Activated T-cell treated with anti-CD3 and anti-CD28 coated beads, Interleukin-2, amount 50 U/mL, for 72 hours (primary cell): ENCODE data around the gene MMP20. TPM values are rescaled to one million over a fixed set of nuclear protein-coding genes. Genes with fewer than 3 reads are reported as not detected.

Source experiments
- ATAC-seq, 2 donors: fragments of 150-1000 bp; cut with Tn5 transposase; replicated peaks in 1 of 2; 2 replicates each; pipeline ENCODE4 v1.10.0; 2021; ENCODE audit warnings: moderate library complexity in 2 of 2, mild to moderate bottlenecking in 1 of 2
- DNase-seq, 2 donors: peaks; one replicate each; pipeline ENCODE4 v3.0.0; 2021 to 2022; ENCODE audit warnings: mixed read lengths in 1 of 2
- H3K27ac Mint-ChIP-seq: one replicate; pipeline ENCODE4 v1.8.0; 2022; ENCODE audit warnings: mild to moderate bottlenecking, moderate library complexity, mixed read lengths
- H3K27me3 Mint-ChIP-seq: one replicate; pipeline ENCODE4 v1.8.0; 2022; ENCODE audit warnings: low read depth, mixed read lengths
- H3K36me3 Mint-ChIP-seq, 2 donors: one replicate each; pipeline ENCODE4 v1.8.0; 2022; ENCODE audit warnings: mixed read lengths in 2 of 2, mild to moderate bottlenecking in 1 of 2; ENCODE audit not compliant: insufficient read depth in 2 of 2
- H3K4me1 Mint-ChIP-seq: one replicate; pipeline ENCODE4 v1.8.0; 2022; ENCODE audit warnings: low read depth, mixed read lengths
- H3K4me3 Mint-ChIP-seq, 2 donors: one replicate each; pipeline ENCODE4 v1.8.0; 2022; ENCODE audit warnings: mild to moderate bottlenecking in 2 of 2, mixed read lengths in 2 of 2, moderate library complexity in 2 of 2
- H3K9me3 Mint-ChIP-seq, 2 donors: one replicate each; pipeline ENCODE4 v1.8.0; 2022; ENCODE audit warnings: mixed read lengths in 2 of 2
- total RNA-seq, 2 donors: library from RNA; stranded (reverse); gene quantifications; one replicate each; pipeline ENCODE4 v1.2.3, GENCODE V29; 2022

The MMP20 gene
- total RNA-seq, 2 donors from 2014 or later = not detected

- Mint-ChIP-seq H3K4me1 (peaks cover 36% of the 10 kb centered on the region), H3K9me3 (no peaks in the 10 kb centered on the region), H3K27ac (no peak overlapping the region), H3K4me3 (peak overlapping the region in 1 of 2 donors; percentile 5), H3K36me3 (no peaks in the 10 kb centered on the region), H3K27me3 (no peaks in the 10 kb centered on the region)
- DNase-seq (no peak), ATAC-seq (peak; percentile 72 to 79)
Observed at GRCh38 chr11:102580185-102580951, 44.8 kb downstream of the MMP20 start.

GRCh38 chr11:102577723-102578122 lies 47.4 kb downstream of the MMP20 start:
- H3K4me1 Mint-ChIP-seq = peaks cover 36% of the 10 kb centered on the region
- no peak overlapping the region for H3K4me3 Mint-ChIP-seq
- no peaks in the 10 kb centered on the region for H3K36me3 Mint-ChIP-seq
- H3K27me3 Mint-ChIP-seq = no peaks in the 10 kb centered on the region
- no peak overlapping the region for H3K27ac Mint-ChIP-seq
- DNase-seq (no peak), ATAC-seq (peak in 1 of 2 donors; percentile 40)
- H3K9me3 Mint-ChIP-seq = no peaks in the 10 kb centered on the region

GRCh38 chr11:102577182-102577581 lies 48.0 kb downstream of the MMP20 start:
- DNase-seq (no peak), ATAC-seq (peak; percentile 62 to 67)
- Mint-ChIP-seq H3K4me1 (peaks cover 36% of the 10 kb centered on the region), H3K27me3 (no peaks in the 10 kb centered on the region), H3K36me3 (no peaks in the 10 kb centered on the region), H3K4me3 (peak overlapping the region in 1 of 2 donors; percentile 25), H3K9me3 (peaks cover 0 to under 1% of the 10 kb centered on the region in 2 donors), H3K27ac (peak overlapping the region; percentile 54)

GRCh38 chr11:102576350-102576749 lies 48.8 kb downstream of the MMP20 start:
- DNase-seq (no peak), ATAC-seq (no peak)
- no peak overlapping the region for H3K4me3 Mint-ChIP-seq
- H3K9me3 Mint-ChIP-seq = peaks cover 0 to 3% of the 10 kb centered on the region in 2 donors
- H3K27ac Mint-ChIP-seq = no peak overlapping the region
- no peaks in the 10 kb centered on the region for H3K27me3 Mint-ChIP-seq
- H3K4me1 Mint-ChIP-seq = peaks cover 36% of the 10 kb centered on the region
- H3K36me3 Mint-ChIP-seq = peaks cover 0 to 1% of the 10 kb centered on the region in 2 donors

GRCh38 chr11:102575012-102575411 lies 50.1 kb downstream of the MMP20 start:
- peaks cover 0 to 3% of the 10 kb centered on the region in 2 donors for H3K9me3 Mint-ChIP-seq
- H3K36me3 Mint-ChIP-seq = peaks cover 0 to 1% of the 10 kb centered on the region in 2 donors
- H3K27me3 Mint-ChIP-seq = no peaks in the 10 kb centered on the region
- no peak overlapping the region for H3K27ac Mint-ChIP-seq
- DNase-seq (no peak), ATAC-seq (no peak)
- H3K4me3 Mint-ChIP-seq = no peak overlapping the region
- peaks cover 28% of the 10 kb centered on the region for H3K4me1 Mint-ChIP-seq

- peaks cover 3 to 8% of the 10 kb centered on the region in 2 donors for H3K36me3 Mint-ChIP-seq
- no peaks in the 10 kb centered on the region for H3K27me3 Mint-ChIP-seq
- H3K27ac Mint-ChIP-seq = no peak overlapping the region
- H3K4me1 Mint-ChIP-seq = peaks cover 24% of the 10 kb centered on the region
- H3K9me3 Mint-ChIP-seq = peaks cover 0 to 9% of the 10 kb centered on the region in 2 donors
- DNase-seq (no peak), ATAC-seq (no peak)
- H3K4me3 Mint-ChIP-seq = no peak overlapping the region
Observed at GRCh38 chr11:102573851-102574250, 51.3 kb downstream of the MMP20 start.

GRCh38 chr11:102572554-102573220 lies 52.4 kb downstream of the MMP20 start:
- Mint-ChIP-seq H3K9me3 (peaks cover 3 to 13% of the 10 kb centered on the region in 2 donors), H3K27me3 (no peaks in the 10 kb centered on the region), H3K4me1 (peaks cover 23% of the 10 kb centered on the region), H3K4me3 (no peak overlapping the region), H3K27ac (no peak overlapping the region), H3K36me3 (peaks cover 7 to 15% of the 10 kb centered on the region in 2 donors)
- ATAC-seq (no peak), DNase-seq (no peak)

- peaks cover 6 to 18% of the 10 kb centered on the region in 2 donors for H3K9me3 Mint-ChIP-seq
- H3K4me3 Mint-ChIP-seq = no peak overlapping the region
- no peak for ATAC-seq
- DNase-seq = no peak
- no peak overlapping the region for H3K27ac Mint-ChIP-seq
- H3K4me1 Mint-ChIP-seq = peaks cover 4% of the 10 kb centered on the region
- no peaks in the 10 kb centered on the region for H3K27me3 Mint-ChIP-seq
- H3K36me3 Mint-ChIP-seq = peaks cover 14 to 23% of the 10 kb centered on the region in 2 donors
Observed at GRCh38 chr11:102568851-102569250, 56.3 kb downstream of the MMP20 start.

GRCh38 chr11:102566112-102566511 lies 59.0 kb downstream of the MMP20 start:
- peaks cover 21% of the 10 kb centered on the region for H3K4me1 Mint-ChIP-seq
- H3K27ac Mint-ChIP-seq = no peak overlapping the region
- peaks cover 14 to 21% of the 10 kb centered on the region in 2 donors for H3K36me3 Mint-ChIP-seq
- DNase-seq = no peak
- H3K27me3 Mint-ChIP-seq = no peaks in the 10 kb centered on the region
- no peak overlapping the region for H3K4me3 Mint-ChIP-seq
- ATAC-seq = no peak
- H3K9me3 Mint-ChIP-seq = peaks cover 6 to 15% of the 10 kb centered on the region in 2 donors

- DNase-seq (no peak), ATAC-seq (peak; percentile 98 to 99)
- peaks cover 37% of the 10 kb centered on the region for H3K4me1 Mint-ChIP-seq
- peak overlapping the region; percentile 65 for H3K27ac Mint-ChIP-seq
- peaks cover 6 to 10% of the 10 kb centered on the region in 2 donors for H3K9me3 Mint-ChIP-seq
- H3K27me3 Mint-ChIP-seq = no peaks in the 10 kb centered on the region
- no peak overlapping the region for H3K4me3 Mint-ChIP-seq
- H3K36me3 Mint-ChIP-seq = peaks cover 12 to 16% of the 10 kb centered on the region in 2 donors
Observed at GRCh38 chr11:102564110-102564509, 61.0 kb downstream of the MMP20 start.

GRCh38 chr11:102561636-102562035 lies 63.5 kb downstream of the MMP20 start:
- Mint-ChIP-seq H3K4me1 (peaks cover 37% of the 10 kb centered on the region), H3K9me3 (peaks cover 0 to 4% of the 10 kb centered on the region in 2 donors), H3K36me3 (peaks cover 2 to 5% of the 10 kb centered on the region in 2 donors), H3K4me3 (no peak overlapping the region), H3K27ac (no peak overlapping the region), H3K27me3 (no peaks in the 10 kb centered on the region)
- DNase-seq (no peak), ATAC-seq (no peak)

- Mint-ChIP-seq H3K4me3 (peak overlapping the region; percentile 39 to 75), H3K27ac (peak overlapping the region; percentile 40), H3K27me3 (no peaks in the 10 kb centered on the region), H3K36me3 (no peaks in the 10 kb centered on the region), H3K9me3 (no peaks in the 10 kb centered on the region), H3K4me1 (peaks cover 37% of the 10 kb centered on the region)
- DNase-seq = no peak
- peak; percentile 38 to 46 for ATAC-seq
Observed at GRCh38 chr11:102560555-102561011, 64.5 kb downstream of the MMP20 start.

- Mint-ChIP-seq H3K27ac (no peak overlapping the region), H3K4me1 (peaks cover 37% of the 10 kb centered on the region), H3K27me3 (no peaks in the 10 kb centered on the region), H3K9me3 (no peaks in the 10 kb centered on the region), H3K4me3 (no peak overlapping the region), H3K36me3 (no peaks in the 10 kb centered on the region)
- no peak for ATAC-seq
- no peak for DNase-seq
Observed at GRCh38 chr11:102559839-102560238, 65.3 kb downstream of the MMP20 start.
